Caco-2 (cell line): ENCODE results near the gene HECTD1. TPM values are rescaled to one million over a fixed set of nuclear protein-coding genes. Genes with fewer than 3 reads are reported as not detected.

Experiments
- BruUV-seq: library from RNA; stranded (reverse); fragments of 400-500 nt; replicated peaks from 2 replicates; lab custom pipeline; 2021; lab: Mats Ljungman, UMichigan
- CTCF ChIA-PET: fragments of 300-600 bp; sonication (Branson Sonifier 250); formaldehyde crosslinking; loops from one replicate; lab custom pipeline; 2022; ENCODE audit warnings: antibody characterized with exemption; lab: Charles Lee
- POLR2A ChIA-PET: fragments of 300-600 bp; sonication (Branson Sonifier 250); formaldehyde crosslinking; loops from one replicate; lab custom pipeline; 2022; ENCODE audit warnings: antibody characterized with exemption; lab: Charles Lee
- DNase-seq, 2 experiments: peaks; one replicate each; pipeline versions ENCODE4 v3.0.0 to v3.0.0-alpha.2; 2020 to 2022
- H3K27me3 ChIP-seq: replicated peaks from 2 replicates; pipeline ENCODE4 v1.6.0; 2011; ENCODE audit warnings: low read length; ENCODE audit not compliant: control insufficient read depth, insufficient read depth
- H3K36me3 ChIP-seq: 2 replicates; pipeline ENCODE4 v1.5.1; 2011; ENCODE audit warnings: low read length; ENCODE audit not compliant: control insufficient read depth, insufficient read depth
- H3K4me1 ChIP-seq: fragments of 250-450 bp; sonication (Bioruptor Pico); 2 replicates; pipeline ENCODE4 v1.5.1; 2020; ENCODE audit warnings: mild to moderate bottlenecking
- H3K4me3 ChIP-seq: 2 replicates; pipeline ENCODE4 v1.5.1; 2011; ENCODE audit warnings: low read depth, mild to moderate bottlenecking, control low read depth, low read length
- H3K9me3 ChIP-seq: fragments of 250-450 bp; sonication (Bioruptor Pico); 2 replicates; pipeline ENCODE4 v1.5.1; 2020; ENCODE audit warnings: mild to moderate bottlenecking, moderate library complexity
- H3K27ac Mint-ChIP-seq: one replicate; pipeline ENCODE4 v1.8.0; 2022; ENCODE audit warnings: mixed read lengths; ENCODE audit not compliant: unreplicated experiment
- H3K27me3 Mint-ChIP-seq: one replicate; pipeline ENCODE4 v1.8.0; 2022; ENCODE audit warnings: mixed read lengths; ENCODE audit not compliant: insufficient read depth, unreplicated experiment
- H3K36me3 Mint-ChIP-seq: one replicate; pipeline ENCODE4 v1.8.0; 2022; ENCODE audit warnings: mild to moderate bottlenecking, mixed read lengths; ENCODE audit not compliant: insufficient read depth, unreplicated experiment
- H3K4me1 Mint-ChIP-seq: one replicate; pipeline ENCODE4 v1.8.0; 2022; ENCODE audit warnings: low read depth, mixed read lengths; ENCODE audit not compliant: unreplicated experiment
- H3K4me3 Mint-ChIP-seq: one replicate; pipeline ENCODE4 v1.8.0; 2022; ENCODE audit warnings: mild to moderate bottlenecking, moderate library complexity, mixed read lengths; ENCODE audit not compliant: unreplicated experiment
- H3K9me3 Mint-ChIP-seq: one replicate; pipeline ENCODE4 v1.8.0; 2022; ENCODE audit warnings: mixed read lengths; ENCODE audit not compliant: unreplicated experiment
- CTCF ChIP-seq, 2 experiments: fragments of 200-600 bp in 1 of 2; IDR thresholded peaks; 1 replicate in 1 of 2; 2 replicates in 1 of 2; pipeline versions ENCODE4 v1.5.1 to v1.8.0; 2011 to 2022; ENCODE audit warnings: antibody characterized with exemption in 1 of 2, control low read depth in 1 of 2, inconsistent platforms in 1 of 2, low read depth in 1 of 2, low read length in 1 of 2, mild to moderate bottlenecking in 1 of 2, moderate library complexity in 1 of 2; ENCODE audit not compliant: insufficient read depth in 1 of 2, severe bottlenecking in 1 of 2, unreplicated experiment in 1 of 2
- intact Hi-C: fragments of 100-400 bp; cut with micrococcal nuclease; formaldehyde crosslinking; loops from one replicate; pipeline ENCODE4 v1.10.0; 2022; ENCODE audit not compliant: unreplicated experiment
- total RNA-seq: library from RNA; stranded (reverse); gene quantifications from 2 replicates; pipeline ENCODE4 v1.2.3, GENCODE V29; 2022

Gene HECTD1
- total RNA-seq, 1 experiment from 2014 or later, result 146 TPM

- Histone ChIP-seq H3K9me3 (no peaks in the 10 kb centered on the region), H3K4me3 (no peak overlapping the region), H3K36me3 (no peaks in the 10 kb centered on the region), H3K4me1 (no peaks in the 10 kb centered on the region), H3K27me3 (no peaks in the 10 kb centered on the region)
- BruUV-seq, result no TSS peak
- Mint-ChIP-seq H3K4me3 (no peak overlapping the region), H3K9me3 (no peaks in the 10 kb centered on the region), H3K4me1 (no peaks in the 10 kb centered on the region), H3K36me3 (no peaks in the 10 kb centered on the region), H3K27ac (no peak overlapping the region), H3K27me3 (no peaks in the 10 kb centered on the region)
- TF ChIP-seq CTCF (IDR thresholded peaks at IDR 0.05; ENCODE audit: insufficient read depth in 1 of 2, low read depth in 1 of 2, low read length in 1 of 2, severe bottlenecking in 1 of 2, unreplicated experiment in 1 of 2), result no peak
- CTCF ChIA-PET, result no interaction called here
- POLR2A ChIA-PET, result no interaction called here
- no peak for DNase-seq
- intact Hi-C loops, result no loop called here
Observed at GRCh38 chr14:31051511-31051910, 156.1 kb downstream of the HECTD1 start.

- Mint-ChIP-seq H3K27me3 (no peaks in the 10 kb centered on the region), H3K27ac (no peak overlapping the region), H3K36me3 (no peaks in the 10 kb centered on the region), H3K4me1 (no peaks in the 10 kb centered on the region), H3K4me3 (no peak overlapping the region), H3K9me3 (no peaks in the 10 kb centered on the region)
- DNase-seq, result no peak
- H3K9me3 ChIP-seq, result no peaks in the 10 kb centered on the region
- POLR2A ChIA-PET, result no interaction called here
- CTCF ChIA-PET, result no interaction called here
- intact Hi-C loops, result no loop called here
- no peak overlapping the region for H3K4me3 ChIP-seq
- H3K36me3 ChIP-seq, result no peaks in the 10 kb centered on the region
- no TSS peak for BruUV-seq
- no peaks in the 10 kb centered on the region for H3K4me1 ChIP-seq
- no peak for TF ChIP-seq CTCF (IDR thresholded peaks at IDR 0.05; ENCODE audit: insufficient read depth in 1 of 2, low read depth in 1 of 2, low read length in 1 of 2, severe bottlenecking in 1 of 2, unreplicated experiment in 1 of 2)
- no peaks in the 10 kb centered on the region for H3K27me3 ChIP-seq
Observed at GRCh38 chr14:31051023-31051422, 156.6 kb downstream of the HECTD1 start.

Other genes starting within 250 kb of the HECTD1 start
- gene AP4S1, start 182.1 kb downstream of the HECTD1 start, total RNA-seq, result 10.8 and 13.2 TPM in 2 replicates
- 38.0 and 41.8 TPM in 2 replicates for gene STRN3, start 181.4 kb downstream of the HECTD1 start, total RNA-seq
- 41.9 and 55.6 TPM in 2 replicates for gene HEATR5A, start 212.8 kb upstream of the HECTD1 start, total RNA-seq
- 16.5 and 20.0 TPM in 2 replicates for gene DTD2, start 249.7 kb upstream of the HECTD1 start, total RNA-seq